Activated CD8-positive, alpha-beta T cell treated with anti-CD3 and anti-CD28 coated beads, Interleukin-2, amount 10 ng/mL, durations not matched to agents 7 days and 5 days (primary cell): ENCODE measurements around the gene MAP1LC3A. TPM values are rescaled to one million over a fixed set of nuclear protein-coding genes. Genes with fewer than 3 reads are reported as not detected.

Experiments
- ATAC-seq: fragments of 150-1000 bp; cut with Tn5 transposase; one replicate; pipeline ENCODE4 v1.10.0; 2021; ENCODE audit warnings: moderate library complexity
- CTCF ChIA-PET: fragments of 350-600 bp; sonication (Branson Sonifier 250); formaldehyde crosslinking; loops from one replicate; lab custom pipeline; 2021; ENCODE audit warnings: antibody characterized with exemption; lab: Charles Lee
- POLR2A ChIA-PET: fragments of 350-600 bp; sonication (Branson Sonifier 250); formaldehyde crosslinking; loops from one replicate; lab custom pipeline; 2021; ENCODE audit warnings: antibody characterized with exemption; lab: Charles Lee
- DNase-seq: peaks from one replicate; pipeline ENCODE4 v3.0.0-alpha.2; 2020
- H3K27ac Mint-ChIP-seq: one replicate; pipeline ENCODE4 v1.8.0; 2021; ENCODE audit warnings: mild to moderate bottlenecking, mixed read lengths
- H3K27me3 Mint-ChIP-seq: one replicate; pipeline ENCODE4 v1.8.0; 2021; ENCODE audit warnings: low read depth, mixed read lengths
- H3K36me3 Mint-ChIP-seq: one replicate; pipeline ENCODE4 v1.8.0; 2021; ENCODE audit warnings: low read depth, mixed read lengths
- H3K4me1 Mint-ChIP-seq: one replicate; pipeline ENCODE4 v1.8.0; 2021; ENCODE audit warnings: low read depth, mixed read lengths
- H3K4me3 Mint-ChIP-seq: one replicate; pipeline ENCODE4 v1.8.0; 2021; ENCODE audit warnings: mild to moderate bottlenecking, mixed read lengths
- H3K9me3 Mint-ChIP-seq: one replicate; pipeline ENCODE4 v1.8.0; 2022; ENCODE audit warnings: mixed read lengths; ENCODE audit not compliant: insufficient read depth
- total RNA-seq, 2 experiments: library from RNA; stranded (reverse); gene quantifications; one replicate each; pipeline ENCODE4 v1.2.3, GENCODE V29; 2021

MAP1LC3A gene
- total RNA-seq, 2 experiments from 2014 or later: 1.4 to 1.6 TPM

- Mint-ChIP-seq H3K4me3 (no peak overlapping the region), H3K4me1 (peaks cover 10% of the 10 kb centered on the region), H3K9me3 (no peaks in the 10 kb centered on the region), H3K36me3 (peaks cover 36% of the 10 kb centered on the region), H3K27me3 (no peaks in the 10 kb centered on the region), H3K27ac (no peak overlapping the region)
- ATAC-seq (no peak), DNase-seq (no peak)
- ChIA-PET POLR2A (no interaction called here), CTCF (interaction anchor here (1.1 to 5.0 kb wide), 9 partner anchors 9 to 230 kb away, joined by 3 to 77 read pairs (median 4); partner anchors contain the start of gene TP53INP2)
Measured at GRCh38 chr20:34539756-34540155, 18.8 kb upstream of the MAP1LC3A start.

GRCh38 chr20:34540596-34541263, 17.8 kb upstream of the MAP1LC3A start:
- no peaks in the 10 kb centered on the region for H3K27me3 Mint-ChIP-seq
- no peak for ATAC-seq
- peaks cover 27% of the 10 kb centered on the region for H3K36me3 Mint-ChIP-seq
- H3K4me3 Mint-ChIP-seq: no peak overlapping the region
- CTCF ChIA-PET: interaction anchor here (0.7 to 5.0 kb wide), 5 partner anchors 17 to 228 kb away, joined by 3 to 77 read pairs (median 4); partner anchors contain the start of gene TP53INP2
- no peak overlapping the region for H3K27ac Mint-ChIP-seq
- no peaks in the 10 kb centered on the region for H3K9me3 Mint-ChIP-seq
- H3K4me1 Mint-ChIP-seq: peaks cover 11% of the 10 kb centered on the region
- no peak for DNase-seq
- POLR2A ChIA-PET: no interaction called here

GRCh38 chr20:34541264-34541901, 17.1 kb upstream of the MAP1LC3A start:
- Mint-ChIP-seq H3K27me3 (no peaks in the 10 kb centered on the region), H3K27ac (no peak overlapping the region), H3K36me3 (peaks cover 24% of the 10 kb centered on the region), H3K4me1 (peaks cover 11% of the 10 kb centered on the region), H3K4me3 (no peak overlapping the region), H3K9me3 (no peaks in the 10 kb centered on the region)
- ChIA-PET CTCF (interaction anchor here (0.8 to 5.0 kb wide), 4 partner anchors 164 to 229 kb away, joined by 3 to 77 read pairs (median 6); partner anchors contain the start of gene TP53INP2), POLR2A (no interaction called here)
- DNase-seq: no peak
- no peak for ATAC-seq

- no peak overlapping the region for H3K4me3 Mint-ChIP-seq
- ATAC-seq (no peak), DNase-seq (no peak)
- POLR2A ChIA-PET: no interaction called here
- CTCF ChIA-PET: no interaction called here
- no peaks in the 10 kb centered on the region for H3K27me3 Mint-ChIP-seq
- no peaks in the 10 kb centered on the region for H3K9me3 Mint-ChIP-seq
- H3K36me3 Mint-ChIP-seq: peaks cover 21% of the 10 kb centered on the region
- H3K4me1 Mint-ChIP-seq: peaks cover 11% of the 10 kb centered on the region
- no peak overlapping the region for H3K27ac Mint-ChIP-seq
Measured at GRCh38 chr20:34541917-34542316, 16.6 kb upstream of the MAP1LC3A start.

- no peak overlapping the region for H3K27ac Mint-ChIP-seq
- H3K4me3 Mint-ChIP-seq: no peak overlapping the region
- no peaks in the 10 kb centered on the region for H3K9me3 Mint-ChIP-seq
- ATAC-seq (no peak), DNase-seq (no peak)
- CTCF ChIA-PET: interaction anchor here (0.7 to 2.9 kb wide), 2 partner anchors 66 to 165 kb away, joined by 4 to 15 read pairs; no protein-coding TSS in a partner anchor
- H3K36me3 Mint-ChIP-seq: peaks cover 15% of the 10 kb centered on the region
- H3K4me1 Mint-ChIP-seq: peaks cover 11% of the 10 kb centered on the region
- POLR2A ChIA-PET: no interaction called here
- no peaks in the 10 kb centered on the region for H3K27me3 Mint-ChIP-seq
Measured at GRCh38 chr20:34542439-34542838, 16.1 kb upstream of the MAP1LC3A start.

GRCh38 chr20:34543463-34544056, 15.0 kb upstream of the MAP1LC3A start:
- H3K27me3 Mint-ChIP-seq: no peaks in the 10 kb centered on the region
- CTCF ChIA-PET: interaction anchor here (1.0 to 2.9 kb wide), 5 partner anchors 13 to 811 kb away, joined by 3 to 15 read pairs (median 12); no protein-coding TSS in a partner anchor
- peaks cover 15% of the 10 kb centered on the region for H3K36me3 Mint-ChIP-seq
- H3K4me1 Mint-ChIP-seq: peaks cover 9% of the 10 kb centered on the region
- no peak for DNase-seq
- no peak overlapping the region for H3K27ac Mint-ChIP-seq
- no peak for ATAC-seq
- POLR2A ChIA-PET: interaction anchor here (0.9 to 1.1 kb wide), 2 partner anchors 11 to 220 kb away, joined by 3 read pairs; no protein-coding TSS in a partner anchor
- no peak overlapping the region for H3K4me3 Mint-ChIP-seq
- H3K9me3 Mint-ChIP-seq: no peaks in the 10 kb centered on the region

- ATAC-seq (peak; percentile 83), DNase-seq (peak; percentile 40)
- Mint-ChIP-seq H3K9me3 (no peaks in the 10 kb centered on the region), H3K27me3 (no peaks in the 10 kb centered on the region), H3K36me3 (peaks cover 15% of the 10 kb centered on the region), H3K4me1 (peaks cover 9% of the 10 kb centered on the region), H3K4me3 (no peak overlapping the region), H3K27ac (no peak overlapping the region)
- ChIA-PET POLR2A (interaction anchor here (0.9 to 1.2 kb wide), 3 partner anchors 9 to 220 kb away, joined by 3 to 4 read pairs (median 3); no protein-coding TSS in a partner anchor), CTCF (interaction anchor here (0.8 to 2.9 kb wide), 8 partner anchors 9 to 811 kb away, joined by 3 to 15 read pairs (median 3); no protein-coding TSS in a partner anchor)
Measured at GRCh38 chr20:34544109-34544796, 14.3 kb upstream of the MAP1LC3A start.

GRCh38 chr20:34546751-34547181, 11.8 kb upstream of the MAP1LC3A start:
- peaks cover 11% of the 10 kb centered on the region for H3K4me1 Mint-ChIP-seq
- no peaks in the 10 kb centered on the region for H3K36me3 Mint-ChIP-seq
- CTCF ChIA-PET: no interaction called here
- DNase-seq: no peak
- no peaks in the 10 kb centered on the region for H3K27me3 Mint-ChIP-seq
- ATAC-seq: no peak
- H3K9me3 Mint-ChIP-seq: no peaks in the 10 kb centered on the region
- no peak overlapping the region for H3K4me3 Mint-ChIP-seq
- POLR2A ChIA-PET: no interaction called here
- no peak overlapping the region for H3K27ac Mint-ChIP-seq

- POLR2A ChIA-PET: no interaction called here
- DNase-seq: no peak
- ATAC-seq: no peak
- H3K27ac Mint-ChIP-seq: no peak overlapping the region
- H3K4me1 Mint-ChIP-seq: peaks cover 11% of the 10 kb centered on the region
- no peaks in the 10 kb centered on the region for H3K27me3 Mint-ChIP-seq
- no peak overlapping the region for H3K4me3 Mint-ChIP-seq
- H3K36me3 Mint-ChIP-seq: no peaks in the 10 kb centered on the region
- CTCF ChIA-PET: no interaction called here
- H3K9me3 Mint-ChIP-seq: no peaks in the 10 kb centered on the region
Measured at GRCh38 chr20:34547844-34548613, 10.5 kb upstream of the MAP1LC3A start.

GRCh38 chr20:34549291-34549928, 9.1 kb upstream of the MAP1LC3A start:
- Mint-ChIP-seq H3K27ac (no peak overlapping the region), H3K36me3 (no peaks in the 10 kb centered on the region), H3K27me3 (no peaks in the 10 kb centered on the region), H3K4me1 (peaks cover 7% of the 10 kb centered on the region), H3K4me3 (no peak overlapping the region), H3K9me3 (no peaks in the 10 kb centered on the region)
- DNase-seq (no peak), ATAC-seq (peak; percentile 43)
- POLR2A ChIA-PET: no interaction called here
- CTCF ChIA-PET: no interaction called here
